Peyer's patch (tissue), 4 donors: ENCODE data around the gene PAM.

Experiments
- CTCF ChIP-seq, 6 experiments: fragments of 450-650 bp in 4 of 6; fragments of 200-600 bp in 2 of 6; sonication (generic) in 1 of 6; IDR thresholded peaks; one replicate each; pipeline ENCODE4 v1.5.1; 2017 to 2019; ENCODE audit warnings: antibody characterized with exemption in 6 of 6, mild to moderate bottlenecking in 3 of 6, moderate library complexity in 1 of 6
- POLR2A ChIP-seq, 2 donors: fragments of 450-650 bp; IDR thresholded peaks; one replicate each; pipeline ENCODE4 v1.5.1; 2017; ENCODE audit warnings: antibody characterized with exemption in 2 of 2, mild to moderate bottlenecking in 2 of 2, moderate library complexity in 2 of 2

GRCh38 chr5:102856389-102856777 is 101.3 kb downstream of the PAM start:
- no peak for TF ChIP-seq POLR2A (IDR thresholded peaks at IDR 0.05)
- TF ChIP-seq CTCF (IDR thresholded peaks at IDR 0.05), result no peak
